Stimulated activated effector memory CD8-positive, alpha-beta T cell treated with anti-CD3 and anti-CD28 coated beads, Interleukin-12 subunit alpha, Interleukin-12 subunit beta, amount 100 ng/mL, for 72 hours (primary cell): ENCODE results near the gene PHYKPL.

Source experiments
- ATAC-seq: fragments of 150-1000 bp; cut with Tn5 transposase; 2 replicates; pipeline ENCODE4 v1.10.0; 2021
- DNase-seq, 2 donors: peaks; one replicate each; pipeline ENCODE4 v3.0.0; 2021 to 2022; ENCODE audit warnings: low spot score in 2 of 2
- H3K27ac Mint-ChIP-seq: one replicate; pipeline ENCODE4 v1.8.0; 2022; ENCODE audit warnings: mild to moderate bottlenecking, mixed read lengths
- H3K36me3 Mint-ChIP-seq: one replicate; pipeline ENCODE4 v1.8.0; 2022; ENCODE audit warnings: mild to moderate bottlenecking, mixed read lengths
- H3K4me1 Mint-ChIP-seq: one replicate; pipeline ENCODE4 v1.8.0; 2022; ENCODE audit warnings: mixed read lengths
- H3K4me3 Mint-ChIP-seq: one replicate; pipeline ENCODE4 v1.8.0; 2022; ENCODE audit warnings: mild to moderate bottlenecking, mixed read lengths
- H3K9me3 Mint-ChIP-seq: one replicate; pipeline ENCODE4 v1.8.0; 2022; ENCODE audit warnings: mixed read lengths

Gene PHYKPL

GRCh38 chr5:178232124-178232919 is at the start of gene PHYKPL:
Gene PHYKPL, minus strand, starts transcription at chr5:178232802. Its CDS starts 252 bp downstream, at chr5:178232550.
- peaks cover 47% of the 10 kb centered on the region for H3K36me3 Mint-ChIP-seq
- peaks cover 71% of the 10 kb centered on the region for H3K4me1 Mint-ChIP-seq
- DNase-seq (peak; percentile 62 to 87), ATAC-seq (peak; percentile 76)
- H3K27ac Mint-ChIP-seq: peak within 1 kb of the TSS; percentile 87
- peak within 1 kb of the TSS; percentile 80 for H3K4me3 Mint-ChIP-seq
- H3K9me3 Mint-ChIP-seq: no peaks in the 10 kb centered on the region

- Mint-ChIP-seq H3K36me3 (no peaks in the 10 kb centered on the region), H3K4me1 (peaks cover 14% of the 10 kb centered on the region), H3K4me3 (no peak overlapping the region), H3K27ac (no peak overlapping the region), H3K9me3 (peaks cover 6% of the 10 kb centered on the region)
- ATAC-seq: no peak
- no peak for DNase-seq
Measured at GRCh38 chr5:178282391-178282790, 49.8 kb upstream of the PHYKPL start.

GRCh38 chr5:178281331-178281730 is 48.7 kb upstream of the PHYKPL start:
- Mint-ChIP-seq H3K4me3 (no peak overlapping the region), H3K27ac (no peak overlapping the region), H3K36me3 (no peaks in the 10 kb centered on the region), H3K4me1 (peaks cover 14% of the 10 kb centered on the region), H3K9me3 (peaks cover 6% of the 10 kb centered on the region)
- DNase-seq (no peak), ATAC-seq (no peak)

- Mint-ChIP-seq H3K9me3 (peaks cover 6% of the 10 kb centered on the region), H3K4me1 (peaks cover 14% of the 10 kb centered on the region), H3K36me3 (no peaks in the 10 kb centered on the region), H3K4me3 (no peak overlapping the region), H3K27ac (no peak overlapping the region)
- DNase-seq (no peak), ATAC-seq (no peak)
Measured at GRCh38 chr5:178280631-178281030, 48.0 kb upstream of the PHYKPL start.

GRCh38 chr5:178279723-178280438 is 47.3 kb upstream of the PHYKPL start:
- H3K27ac Mint-ChIP-seq: peak overlapping the region; percentile 83
- DNase-seq (peak; percentile 70 to 81), ATAC-seq (peak; percentile 74)
- H3K4me3 Mint-ChIP-seq: no peak overlapping the region
- no peaks in the 10 kb centered on the region for H3K36me3 Mint-ChIP-seq
- peaks cover 14% of the 10 kb centered on the region for H3K4me1 Mint-ChIP-seq
- H3K9me3 Mint-ChIP-seq: peaks cover 6% of the 10 kb centered on the region

- ATAC-seq (no peak), DNase-seq (no peak)
- Mint-ChIP-seq H3K9me3 (peaks cover 6% of the 10 kb centered on the region), H3K4me3 (no peak overlapping the region), H3K36me3 (no peaks in the 10 kb centered on the region), H3K4me1 (peaks cover 14% of the 10 kb centered on the region), H3K27ac (peak overlapping the region; percentile 83)
Measured at GRCh38 chr5:178279026-178279722, 46.6 kb upstream of the PHYKPL start.

GRCh38 chr5:178278358-178279023 is 45.9 kb upstream of the PHYKPL start:
- no peak for DNase-seq
- no peak for ATAC-seq
- peaks cover 14% of the 10 kb centered on the region for H3K4me1 Mint-ChIP-seq
- H3K27ac Mint-ChIP-seq: no peak overlapping the region
- H3K36me3 Mint-ChIP-seq: no peaks in the 10 kb centered on the region
- peaks cover 4% of the 10 kb centered on the region for H3K9me3 Mint-ChIP-seq
- no peak overlapping the region for H3K4me3 Mint-ChIP-seq

GRCh38 chr5:178277866-178278265 is 45.3 kb upstream of the PHYKPL start:
- H3K36me3 Mint-ChIP-seq: no peaks in the 10 kb centered on the region
- H3K4me1 Mint-ChIP-seq: peaks cover 14% of the 10 kb centered on the region
- no peaks in the 10 kb centered on the region for H3K9me3 Mint-ChIP-seq
- H3K4me3 Mint-ChIP-seq: no peak overlapping the region
- DNase-seq (no peak), ATAC-seq (no peak)
- H3K27ac Mint-ChIP-seq: peak overlapping the region; percentile 59

- Mint-ChIP-seq H3K9me3 (no peaks in the 10 kb centered on the region), H3K4me3 (no peak overlapping the region), H3K27ac (peak overlapping the region; percentile 59), H3K36me3 (no peaks in the 10 kb centered on the region), H3K4me1 (peaks cover 14% of the 10 kb centered on the region)
- ATAC-seq (no peak), DNase-seq (no peak)
Measured at GRCh38 chr5:178277346-178277745, 44.7 kb upstream of the PHYKPL start.

GRCh38 chr5:178274781-178275537 is 42.4 kb upstream of the PHYKPL start:
- DNase-seq (no peak), ATAC-seq (no peak)
- Mint-ChIP-seq H3K9me3 (no peaks in the 10 kb centered on the region), H3K27ac (peak overlapping the region; percentile 43), H3K36me3 (no peaks in the 10 kb centered on the region), H3K4me1 (peaks cover 9% of the 10 kb centered on the region), H3K4me3 (no peak overlapping the region)

GRCh38 chr5:178273665-178274541 is 41.3 kb upstream of the PHYKPL start:
- ATAC-seq (no peak), DNase-seq (no peak)
- Mint-ChIP-seq H3K27ac (no peak overlapping the region), H3K4me3 (no peak overlapping the region), H3K9me3 (no peaks in the 10 kb centered on the region), H3K4me1 (no peaks in the 10 kb centered on the region), H3K36me3 (no peaks in the 10 kb centered on the region)

GRCh38 chr5:178273041-178273440 is 40.4 kb upstream of the PHYKPL start:
- no peak overlapping the region for H3K4me3 Mint-ChIP-seq
- no peaks in the 10 kb centered on the region for H3K9me3 Mint-ChIP-seq
- ATAC-seq: no peak
- no peak for DNase-seq
- H3K36me3 Mint-ChIP-seq: no peaks in the 10 kb centered on the region
- H3K27ac Mint-ChIP-seq: no peak overlapping the region
- no peaks in the 10 kb centered on the region for H3K4me1 Mint-ChIP-seq

GRCh38 chr5:178272591-178272990 is 40.0 kb upstream of the PHYKPL start:
- Mint-ChIP-seq H3K9me3 (no peaks in the 10 kb centered on the region), H3K27ac (no peak overlapping the region), H3K4me1 (no peaks in the 10 kb centered on the region), H3K36me3 (no peaks in the 10 kb centered on the region), H3K4me3 (no peak overlapping the region)
- DNase-seq (no peak), ATAC-seq (no peak)
